Activated T-cell treated with anti-CD3 and anti-CD28 coated beads, Interleukin-2, amount 50 U/mL, for 72 hours (primary cell): ENCODE data around the gene SEC16B. TPM values are rescaled to one million over a fixed set of nuclear protein-coding genes. Genes with fewer than 3 reads are reported as not detected.
A peak's percentile ranks its signal among the peaks of the same experiment; 100 is the strongest.

Experiments used
- ATAC-seq, 2 donors: fragments of 150-1000 bp; cut with Tn5 transposase; replicated peaks in 1 of 2; 2 replicates each; pipeline ENCODE4 v1.10.0; 2021; ENCODE audit warnings: moderate library complexity in 2 of 2, mild to moderate bottlenecking in 1 of 2
- DNase-seq, 2 donors: peaks; one replicate each; pipeline ENCODE4 v3.0.0; 2021 to 2022; ENCODE audit warnings: mixed read lengths in 1 of 2
- H3K27ac Mint-ChIP-seq: one replicate; pipeline ENCODE4 v1.8.0; 2022; ENCODE audit warnings: mild to moderate bottlenecking, moderate library complexity, mixed read lengths
- H3K27me3 Mint-ChIP-seq: one replicate; pipeline ENCODE4 v1.8.0; 2022; ENCODE audit warnings: low read depth, mixed read lengths
- H3K36me3 Mint-ChIP-seq, 2 donors: one replicate each; pipeline ENCODE4 v1.8.0; 2022; ENCODE audit warnings: mixed read lengths in 2 of 2, mild to moderate bottlenecking in 1 of 2; ENCODE audit not compliant: insufficient read depth in 2 of 2
- H3K4me1 Mint-ChIP-seq: one replicate; pipeline ENCODE4 v1.8.0; 2022; ENCODE audit warnings: low read depth, mixed read lengths
- H3K4me3 Mint-ChIP-seq, 2 donors: one replicate each; pipeline ENCODE4 v1.8.0; 2022; ENCODE audit warnings: mild to moderate bottlenecking in 2 of 2, mixed read lengths in 2 of 2, moderate library complexity in 2 of 2
- H3K9me3 Mint-ChIP-seq, 2 donors: one replicate each; pipeline ENCODE4 v1.8.0; 2022; ENCODE audit warnings: mixed read lengths in 2 of 2
- total RNA-seq, 2 donors: library from RNA; stranded (reverse); gene quantifications; one replicate each; pipeline ENCODE4 v1.2.3, GENCODE V29; 2022

SEC16B gene
- total RNA-seq, 2 donors from 2014 or later: not detected

DNA sequence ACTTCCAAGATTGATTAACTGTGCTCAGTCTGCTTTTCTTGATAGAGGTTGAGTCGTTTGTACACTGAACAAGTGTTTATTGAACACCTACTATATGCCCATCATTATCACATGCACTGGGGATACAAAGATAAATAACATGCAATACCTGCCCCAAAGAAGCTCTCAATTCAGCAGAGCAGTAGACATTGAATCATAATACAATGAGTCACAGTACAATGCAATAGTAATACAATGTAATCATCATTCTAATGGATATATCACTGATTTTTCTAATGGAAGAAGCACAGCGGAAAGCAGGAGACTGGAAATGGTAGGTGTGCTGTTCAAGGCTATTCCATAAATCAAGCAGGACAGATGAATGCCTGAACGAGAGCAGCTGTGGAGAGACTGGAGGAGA, 3.7 kb upstream of the SEC16B start:
- ATAC-seq (no peak), DNase-seq (no peak)
- Mint-ChIP-seq H3K27ac (no peak overlapping the region), H3K4me1 (no peaks in the 10 kb centered on the region), H3K4me3 (no peak overlapping the region), H3K36me3 (no peaks in the 10 kb centered on the region), H3K27me3 (no peaks in the 10 kb centered on the region), H3K9me3 (peaks cover 4% of the 10 kb centered on the region in 2 donors)

DNA sequence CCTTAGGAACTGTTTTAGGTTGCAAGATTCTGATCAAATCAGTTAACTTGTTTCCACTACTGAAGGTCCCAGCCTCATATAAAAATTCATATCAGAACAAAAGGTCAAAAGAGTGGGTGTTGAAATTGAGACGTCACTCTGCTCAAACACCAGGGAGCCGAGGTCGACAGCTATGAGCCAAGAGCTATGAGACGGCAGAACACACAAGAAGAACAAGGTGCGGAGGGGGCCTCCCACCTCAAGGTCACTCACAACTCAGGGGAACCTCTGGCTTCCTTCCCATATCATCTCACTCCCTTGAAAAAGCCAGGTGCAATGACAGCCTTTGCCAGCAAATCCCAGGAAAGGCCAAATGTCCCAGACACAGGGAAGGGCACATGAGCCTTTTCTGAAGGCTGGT, 749 bp downstream of the SEC16B start:
- no peak for ATAC-seq
- Mint-ChIP-seq H3K9me3 (peaks cover 2% of the 10 kb centered on the region in 2 donors), H3K4me1 (no peaks in the 10 kb centered on the region), H3K27ac (no peak overlapping the region), H3K4me3 (no peak overlapping the region), H3K27me3 (no peaks in the 10 kb centered on the region), H3K36me3 (no peaks in the 10 kb centered on the region)
- no peak for DNase-seq

DNA sequence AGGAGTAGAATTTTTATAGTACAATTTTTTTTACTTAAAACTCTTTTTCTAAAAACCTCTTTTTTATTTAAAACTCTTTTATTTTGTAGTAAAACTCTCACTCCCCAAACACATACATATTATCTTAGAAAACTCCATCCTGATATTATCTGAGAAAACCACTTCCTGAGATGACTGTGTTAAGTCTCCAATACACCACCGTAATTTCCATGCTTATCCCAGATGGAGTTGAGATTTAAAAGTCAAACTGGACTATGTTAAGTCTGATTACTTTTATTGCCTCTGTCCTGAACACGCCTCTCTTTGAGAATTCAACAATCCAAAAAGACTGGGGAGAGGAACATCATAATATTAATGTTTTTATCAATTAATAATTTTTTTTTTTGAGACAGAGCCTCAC, 3.7 kb downstream of the SEC16B start:
- DNase-seq (no peak), ATAC-seq (no peak)
- no peaks in the 10 kb centered on the region for H3K36me3 Mint-ChIP-seq
- no peaks in the 10 kb centered on the region for H3K9me3 Mint-ChIP-seq
- H3K27me3 Mint-ChIP-seq: no peaks in the 10 kb centered on the region
- no peak overlapping the region for H3K4me3 Mint-ChIP-seq
- H3K4me1 Mint-ChIP-seq: no peaks in the 10 kb centered on the region
- H3K27ac Mint-ChIP-seq: no peak overlapping the region

DNA sequence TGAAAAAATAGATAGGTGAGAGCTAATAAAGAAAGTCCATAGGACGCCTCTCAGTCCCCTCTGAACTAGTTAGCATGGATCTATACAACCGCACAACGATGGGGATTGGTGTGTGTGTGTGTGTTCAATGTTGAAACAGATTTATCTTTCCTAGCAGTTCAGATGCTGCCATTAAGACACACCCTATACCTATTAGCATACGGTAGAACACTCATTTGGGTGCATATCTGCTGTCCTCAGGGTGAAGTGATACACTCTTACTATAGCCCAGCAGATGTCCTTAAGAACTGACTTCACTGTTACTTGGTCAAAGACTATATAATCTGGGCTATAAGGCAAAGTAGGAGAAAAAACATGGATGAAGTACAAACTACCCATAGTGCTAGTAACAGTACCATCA, 4.6 kb downstream of the SEC16B start:
- Mint-ChIP-seq H3K27ac (no peak overlapping the region), H3K9me3 (no peaks in the 10 kb centered on the region), H3K4me1 (no peaks in the 10 kb centered on the region), H3K27me3 (no peaks in the 10 kb centered on the region), H3K4me3 (no peak overlapping the region), H3K36me3 (no peaks in the 10 kb centered on the region)
- ATAC-seq (no peak), DNase-seq (no peak)

DNA sequence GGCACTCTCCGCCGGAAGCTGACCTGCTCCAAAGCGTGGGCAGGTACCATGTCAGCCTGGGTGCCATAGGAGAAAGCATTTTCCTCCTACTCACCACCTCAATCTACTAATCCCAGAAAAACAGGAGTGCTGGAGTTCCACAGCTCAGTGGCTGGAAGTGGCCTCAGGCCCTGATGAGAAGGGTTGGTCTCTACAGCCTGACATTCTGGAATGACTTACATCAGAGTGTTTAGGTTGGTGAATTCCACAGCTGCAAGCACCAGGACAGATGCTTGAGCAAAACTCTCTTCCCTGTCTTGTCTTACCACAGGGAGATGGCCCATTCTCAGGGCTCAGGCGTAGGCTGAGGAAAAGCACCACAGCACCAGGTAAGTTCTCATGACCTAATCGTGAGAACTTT, 5.5 kb downstream of the SEC16B start:
- Mint-ChIP-seq H3K4me3 (no peak overlapping the region), H3K9me3 (no peaks in the 10 kb centered on the region), H3K27me3 (no peaks in the 10 kb centered on the region), H3K27ac (no peak overlapping the region), H3K4me1 (no peaks in the 10 kb centered on the region), H3K36me3 (no peaks in the 10 kb centered on the region)
- ATAC-seq (no peak), DNase-seq (no peak)

DNA sequence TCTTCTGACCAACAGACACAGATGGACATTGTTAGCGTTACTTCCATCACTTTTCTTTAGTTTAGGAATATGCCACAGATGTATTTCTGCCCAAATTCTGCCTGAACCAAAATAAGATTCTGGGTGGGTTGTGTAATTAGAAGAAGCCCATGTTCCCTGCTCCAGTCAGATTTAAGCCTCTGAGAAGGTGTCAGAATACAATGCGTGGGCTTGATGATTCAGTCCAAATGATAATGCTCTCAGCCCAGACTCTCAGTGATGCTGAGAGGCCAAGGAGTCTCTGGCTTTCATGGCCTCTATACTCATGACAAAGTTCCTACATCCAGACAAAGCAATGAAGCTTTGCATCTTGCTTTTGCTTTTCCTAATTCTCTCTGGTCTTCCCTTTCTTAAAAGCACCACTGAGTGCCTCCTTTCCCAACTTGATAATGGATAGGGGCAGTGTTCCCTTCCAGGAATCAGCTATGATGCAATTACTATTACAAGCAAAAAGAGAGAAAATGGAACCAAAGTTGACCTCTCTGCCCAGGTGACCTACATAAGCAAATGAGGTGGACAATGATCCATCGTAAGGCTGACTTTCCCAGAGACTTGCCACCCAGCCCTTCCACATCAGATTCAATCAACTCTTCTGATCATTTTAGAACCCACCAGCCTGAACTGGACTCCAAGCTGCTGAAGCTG, 8.8 kb downstream of the SEC16B start:
- Mint-ChIP-seq H3K27ac (no peak overlapping the region), H3K36me3 (no peaks in the 10 kb centered on the region), H3K4me3 (no peak overlapping the region), H3K4me1 (no peaks in the 10 kb centered on the region), H3K9me3 (no peaks in the 10 kb centered on the region), H3K27me3 (no peaks in the 10 kb centered on the region)
- ATAC-seq (no peak), DNase-seq (no peak)

DNA sequence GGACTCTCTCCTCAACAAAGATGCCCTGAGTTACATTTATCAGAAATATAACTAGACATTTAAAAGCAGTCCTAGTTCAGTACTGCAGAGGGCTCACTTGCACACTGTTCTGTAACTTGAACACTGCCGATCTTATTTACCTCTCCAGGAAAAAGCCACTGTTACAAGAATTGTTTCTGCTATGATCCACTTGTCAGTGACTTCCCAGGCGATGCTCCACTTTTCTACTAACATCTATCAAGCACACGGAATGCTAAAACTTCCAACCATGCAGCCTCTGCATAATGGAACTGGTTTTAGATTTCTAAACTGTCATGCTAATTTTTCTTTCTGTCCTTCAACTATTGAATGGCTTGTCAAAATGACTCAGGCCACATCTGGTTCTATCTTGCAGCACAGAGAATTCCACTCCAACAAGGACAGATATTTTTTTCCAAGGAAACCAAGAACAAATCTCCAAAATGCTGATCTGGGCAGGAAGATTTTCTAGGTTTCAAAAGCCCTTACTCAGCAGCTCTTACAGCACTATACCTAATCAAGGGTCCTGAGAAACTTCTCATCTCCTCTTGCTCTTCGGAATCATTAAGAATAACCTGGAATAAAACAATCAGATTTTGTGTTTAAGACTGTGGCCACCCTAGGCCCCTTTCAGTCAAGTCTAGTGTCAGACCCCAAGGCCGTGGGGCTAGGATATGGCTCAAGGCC, 9.9 kb downstream of the SEC16B start:
- no peaks in the 10 kb centered on the region for H3K9me3 Mint-ChIP-seq
- H3K4me1 Mint-ChIP-seq: no peaks in the 10 kb centered on the region
- DNase-seq (no peak), ATAC-seq (no peak)
- H3K27ac Mint-ChIP-seq: no peak overlapping the region
- no peaks in the 10 kb centered on the region for H3K36me3 Mint-ChIP-seq
- no peak overlapping the region for H3K4me3 Mint-ChIP-seq
- H3K27me3 Mint-ChIP-seq: no peaks in the 10 kb centered on the region

DNA sequence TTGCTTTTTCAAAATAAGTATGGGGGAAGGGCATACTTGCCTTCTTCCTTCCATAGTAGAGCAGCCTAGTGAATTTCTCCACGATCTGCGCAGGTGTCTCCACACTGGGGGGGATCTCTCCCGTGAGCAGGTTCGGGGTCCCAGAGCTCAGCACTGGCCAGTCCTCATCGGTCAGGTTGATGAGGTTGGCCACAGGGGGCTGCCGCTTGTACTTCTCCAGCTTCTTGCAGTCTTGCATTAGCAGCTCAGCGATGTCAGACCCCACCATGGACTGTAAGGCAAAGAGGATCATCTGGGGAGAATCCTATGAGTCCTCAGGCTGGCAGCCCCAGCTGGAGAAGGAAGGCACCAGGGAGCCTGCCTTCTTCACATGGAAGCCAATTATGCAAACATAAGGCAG, 11.8 kb downstream of the SEC16B start:
- no peak for ATAC-seq
- no peaks in the 10 kb centered on the region for H3K9me3 Mint-ChIP-seq
- no peak overlapping the region for H3K4me3 Mint-ChIP-seq
- no peaks in the 10 kb centered on the region for H3K4me1 Mint-ChIP-seq
- no peaks in the 10 kb centered on the region for H3K36me3 Mint-ChIP-seq
- no peak overlapping the region for H3K27ac Mint-ChIP-seq
- no peaks in the 10 kb centered on the region for H3K27me3 Mint-ChIP-seq
- DNase-seq: no peak

DNA sequence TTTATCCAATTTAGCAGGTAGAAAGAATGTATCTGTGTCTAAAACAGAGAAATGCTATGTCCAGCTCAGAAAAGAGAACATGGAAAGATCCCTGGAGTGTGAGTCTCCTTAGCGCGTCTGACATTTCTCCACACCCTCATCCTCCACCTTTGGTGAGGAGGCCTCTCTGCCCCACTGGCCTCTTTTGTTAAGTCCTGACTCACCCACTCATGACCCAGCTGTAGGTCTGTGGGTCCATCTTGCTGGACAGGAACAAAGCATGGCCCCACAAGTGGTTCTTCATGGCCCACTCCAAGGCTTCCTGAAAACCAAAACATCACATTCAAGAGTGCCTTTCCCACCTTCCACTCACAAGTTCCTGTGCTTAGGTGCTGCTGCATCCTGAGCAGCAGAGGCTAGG, 15.8 kb downstream of the SEC16B start:
- H3K27ac Mint-ChIP-seq: no peak overlapping the region
- no peak for ATAC-seq
- no peak for DNase-seq
- no peak overlapping the region for H3K4me3 Mint-ChIP-seq
- H3K27me3 Mint-ChIP-seq: no peaks in the 10 kb centered on the region
- no peaks in the 10 kb centered on the region for H3K36me3 Mint-ChIP-seq
- no peaks in the 10 kb centered on the region for H3K9me3 Mint-ChIP-seq
- no peaks in the 10 kb centered on the region for H3K4me1 Mint-ChIP-seq

DNA sequence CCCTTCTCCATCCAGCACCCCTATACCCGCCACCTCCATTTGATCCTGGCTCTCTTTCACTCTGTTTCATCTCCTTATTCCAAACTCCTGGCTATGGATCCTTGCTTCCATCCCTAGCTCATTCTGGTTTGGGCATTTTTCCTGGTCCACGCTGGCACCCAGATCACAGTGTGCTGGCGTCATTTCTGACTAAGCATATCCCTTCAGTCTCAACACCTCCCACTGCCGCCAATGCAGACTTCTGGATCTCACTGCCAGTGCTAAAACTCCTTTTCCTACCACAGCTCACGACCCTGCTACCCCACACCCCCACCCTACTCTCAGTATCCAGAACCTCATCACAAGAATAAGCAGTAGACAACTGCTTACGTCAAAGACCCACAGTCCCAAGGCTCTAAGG, 16.3 kb downstream of the SEC16B start:
- Mint-ChIP-seq H3K9me3 (no peaks in the 10 kb centered on the region), H3K27me3 (no peaks in the 10 kb centered on the region), H3K4me1 (no peaks in the 10 kb centered on the region), H3K4me3 (no peak overlapping the region), H3K27ac (no peak overlapping the region), H3K36me3 (no peaks in the 10 kb centered on the region)
- DNase-seq (no peak), ATAC-seq (no peak)

DNA sequence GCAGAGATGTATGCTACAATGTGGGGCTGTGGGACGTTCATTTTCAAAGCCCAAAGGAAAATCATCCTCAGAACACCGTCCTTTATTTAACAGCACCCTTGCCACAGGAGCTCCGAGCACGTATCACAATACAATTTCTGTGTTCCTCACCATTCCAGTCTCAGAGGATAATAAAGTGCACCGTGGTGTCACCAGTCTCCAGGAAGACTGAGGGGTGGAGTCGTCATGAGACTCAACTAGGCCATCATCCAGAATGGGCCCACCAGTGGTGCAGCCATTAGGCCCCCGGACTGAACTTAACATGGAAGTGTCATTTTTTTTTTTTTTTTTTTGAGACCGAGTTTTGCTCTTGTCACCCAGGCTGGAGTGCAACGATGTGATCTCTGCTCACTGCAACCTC, 17.2 kb downstream of the SEC16B start:
- Mint-ChIP-seq H3K9me3 (no peaks in the 10 kb centered on the region), H3K36me3 (no peaks in the 10 kb centered on the region), H3K27ac (no peak overlapping the region), H3K4me3 (no peak overlapping the region), H3K4me1 (no peaks in the 10 kb centered on the region), H3K27me3 (no peaks in the 10 kb centered on the region)
- ATAC-seq (no peak), DNase-seq (no peak)

DNA sequence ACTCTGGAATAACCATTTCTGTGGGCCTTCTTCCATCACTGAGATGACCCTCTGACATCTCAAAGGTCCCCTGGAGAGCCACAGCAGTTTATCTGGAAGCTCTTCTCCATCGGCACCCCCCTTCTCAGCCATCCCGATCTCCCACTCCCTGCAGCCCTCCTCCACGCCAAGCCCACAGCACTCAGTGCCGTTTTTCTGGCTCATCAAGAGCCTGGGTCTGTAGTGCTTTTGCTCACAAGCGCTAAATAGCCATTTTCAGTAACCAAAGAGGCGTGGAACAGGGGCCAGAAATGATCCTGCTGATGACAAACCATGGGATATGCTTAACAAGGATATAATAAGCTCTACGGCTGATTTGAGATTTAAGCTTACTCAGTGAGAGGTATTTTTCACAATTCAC, 17.6 kb downstream of the SEC16B start:
- H3K27ac Mint-ChIP-seq: no peak overlapping the region
- H3K4me3 Mint-ChIP-seq: no peak overlapping the region
- H3K4me1 Mint-ChIP-seq: no peaks in the 10 kb centered on the region
- DNase-seq (no peak), ATAC-seq (no peak)
- H3K9me3 Mint-ChIP-seq: no peaks in the 10 kb centered on the region
- no peaks in the 10 kb centered on the region for H3K27me3 Mint-ChIP-seq
- no peaks in the 10 kb centered on the region for H3K36me3 Mint-ChIP-seq

DNA sequence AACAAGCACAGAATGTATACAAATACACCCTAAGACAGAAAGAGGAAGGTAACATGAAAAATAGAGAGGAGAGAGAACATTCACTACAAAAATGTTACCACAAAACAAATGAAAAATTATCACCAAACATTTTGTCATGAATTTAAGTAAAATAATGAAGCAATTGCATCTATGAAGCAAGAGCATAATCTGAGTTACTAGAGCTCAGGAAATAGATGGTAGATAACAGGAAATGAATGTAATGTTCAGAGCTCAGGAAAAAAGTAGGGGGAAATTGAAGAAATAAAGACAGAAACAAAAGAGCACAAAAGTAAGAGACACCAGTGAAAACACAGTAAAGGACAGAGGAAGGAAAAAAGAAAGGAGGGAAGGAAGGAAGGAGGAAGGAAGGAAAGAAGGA, 19.4 kb downstream of the SEC16B start:
- no peaks in the 10 kb centered on the region for H3K4me1 Mint-ChIP-seq
- H3K9me3 Mint-ChIP-seq: no peaks in the 10 kb centered on the region
- no peak overlapping the region for H3K27ac Mint-ChIP-seq
- DNase-seq (no peak), ATAC-seq (no peak)
- H3K4me3 Mint-ChIP-seq: no peak overlapping the region
- H3K36me3 Mint-ChIP-seq: no peaks in the 10 kb centered on the region
- no peaks in the 10 kb centered on the region for H3K27me3 Mint-ChIP-seq

DNA sequence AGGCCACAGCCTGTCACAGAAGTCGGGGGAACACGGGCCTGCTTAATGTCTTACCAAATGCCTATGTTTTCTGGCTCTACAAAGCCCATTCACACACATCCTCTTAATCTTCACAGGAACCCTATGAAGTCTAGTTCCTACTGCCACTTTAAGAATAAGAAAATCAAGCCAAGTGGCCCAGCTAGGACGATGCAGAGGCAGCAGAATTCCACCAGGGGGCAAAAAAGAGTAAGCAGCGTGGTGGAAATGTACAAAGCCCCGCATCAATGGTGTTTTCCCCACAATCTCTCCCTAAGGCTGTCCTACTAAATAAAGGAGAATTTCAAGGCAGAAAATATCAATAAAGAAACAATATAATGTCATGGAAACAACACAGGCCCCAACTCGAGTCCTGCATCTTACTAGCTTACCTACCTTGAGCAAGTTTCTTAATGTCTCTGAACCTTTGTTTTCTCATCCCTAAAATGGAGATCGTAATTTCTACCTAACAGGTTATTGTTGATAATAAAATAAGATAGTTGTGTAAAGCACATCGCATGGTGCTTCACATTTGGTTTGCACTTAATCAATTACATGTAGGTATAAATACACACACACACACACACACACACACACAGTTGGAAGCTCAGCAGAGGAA, 21.4 kb downstream of the SEC16B start:
- ATAC-seq (no peak), DNase-seq (peak; percentile 15)
- no peaks in the 10 kb centered on the region for H3K4me1 Mint-ChIP-seq
- no peaks in the 10 kb centered on the region for H3K27me3 Mint-ChIP-seq
- H3K36me3 Mint-ChIP-seq: no peaks in the 10 kb centered on the region
- H3K4me3 Mint-ChIP-seq: no peak overlapping the region
- peak overlapping the region; percentile 38 for H3K27ac Mint-ChIP-seq
- H3K9me3 Mint-ChIP-seq: no peaks in the 10 kb centered on the region
